Cardiac fibroblast (primary cell): ENCODE data around the gene UTP25.

Experiments used
- DNase-seq, 2 donors: peaks; one replicate each; pipeline versions ENCODE4 v3.0.0 to v3.0.0-alpha.2; 2010; ENCODE audit warnings: low read depth in 2 of 2
- H3K4me3 ChIP-seq, 2 donors: replicated peaks in 1 of 2; 1 replicate in 1 of 2; 2 replicates in 1 of 2; pipeline ENCODE4 v1.5.1; 2011; ENCODE audit warnings: low read depth in 2 of 2, low read length in 2 of 2, mild to moderate bottlenecking in 2 of 2, moderate library complexity in 1 of 2
- CTCF ChIP-seq: IDR thresholded peaks from one replicate; pipeline ENCODE4 v1.5.1; 2011; ENCODE audit warnings: low read depth, mild to moderate bottlenecking, low read length, inconsistent platforms

UTP25 gene

GRCh38 chr1:209815490-209815889, 12.3 kb upstream of the UTP25 start:
- H3K4me3 ChIP-seq: no peak overlapping the region
- no peak for TF ChIP-seq CTCF
- DNase-seq: no peak

DNA sequence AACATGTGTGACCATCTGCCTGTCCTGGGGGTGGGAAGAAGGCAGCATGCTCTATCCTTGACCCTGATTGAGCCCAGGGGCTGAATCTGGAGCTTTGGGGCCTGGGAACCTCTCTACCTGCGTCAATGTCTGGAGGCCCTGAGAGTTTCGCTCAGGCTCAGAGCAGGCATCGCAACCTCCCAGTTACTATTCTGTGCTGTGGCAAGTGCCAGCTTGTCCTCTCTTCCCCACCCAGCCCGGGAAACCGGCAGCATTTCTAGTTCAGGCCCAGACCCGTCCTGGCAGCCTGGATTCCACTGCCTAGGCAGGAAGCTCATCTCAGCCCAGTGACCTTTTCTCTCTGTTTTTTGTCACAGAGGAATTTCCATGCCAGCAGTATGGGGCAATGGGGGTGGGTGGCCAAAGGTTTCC, 11.8 kb upstream of the UTP25 start:
- no peak for TF ChIP-seq CTCF
- no peak overlapping the region for H3K4me3 ChIP-seq
- no peak for DNase-seq

GRCh38 chr1:209816923-209817322, 10.8 kb upstream of the UTP25 start:
- no peak for DNase-seq
- TF ChIP-seq CTCF: no peak
- H3K4me3 ChIP-seq: no peak overlapping the region

DNA sequence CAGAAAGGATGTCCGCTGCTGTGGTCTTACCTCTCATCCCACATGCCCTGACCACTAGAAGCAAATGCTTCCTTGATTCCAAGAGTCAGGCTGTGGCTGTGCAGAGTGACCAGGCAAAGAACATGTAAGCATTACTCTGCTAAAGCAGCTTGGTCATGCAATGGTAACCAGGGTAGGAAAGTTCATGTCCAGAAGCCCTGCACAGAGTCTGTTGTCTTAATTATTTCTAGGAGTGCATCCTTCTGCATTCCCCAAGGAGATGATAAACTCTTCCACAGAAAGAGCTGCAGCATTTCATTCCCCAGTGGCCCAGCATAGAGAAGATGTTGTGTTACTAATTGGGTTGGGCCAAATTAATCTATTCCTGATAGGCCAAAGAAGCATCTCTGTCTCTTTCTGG, 10.1 kb upstream of the UTP25 start:
- H3K4me3 ChIP-seq: no peak overlapping the region
- no peak for DNase-seq
- TF ChIP-seq CTCF: no peak

- no peak for TF ChIP-seq CTCF
- H3K4me3 ChIP-seq: no peak overlapping the region
Observed at GRCh38 chr1:209819058-209819457, 8.7 kb upstream of the UTP25 start.

DNA sequence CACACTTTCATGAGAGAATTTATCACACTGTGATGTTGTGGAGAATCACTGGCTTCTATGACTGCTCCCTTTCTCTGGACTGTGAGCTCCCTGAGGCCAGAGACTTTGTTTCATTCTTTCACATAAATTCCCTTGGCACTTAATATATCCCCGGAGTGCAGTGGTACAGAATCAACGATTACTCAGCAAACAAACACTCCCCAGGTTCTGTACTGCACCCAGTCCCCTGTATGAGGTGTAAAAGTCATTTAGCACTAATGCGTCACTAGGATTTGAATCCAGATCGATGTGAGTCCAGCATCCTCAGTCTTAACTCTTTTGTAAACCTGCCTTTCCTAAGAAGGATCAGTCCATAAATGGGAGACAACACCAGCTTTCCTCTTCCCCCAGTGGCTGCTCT, 6.8 kb upstream of the UTP25 start:
- no peak for TF ChIP-seq CTCF
- DNase-seq: no peak
- no peak overlapping the region for H3K4me3 ChIP-seq

More at GRCh38 chr1:209819058-209819457, 8.7 kb upstream of the UTP25 start:
- no peak for DNase-seq

GRCh38 chr1:209822706-209823105, 5.1 kb upstream of the UTP25 start:
- no peak for DNase-seq
- no peak overlapping the region for H3K4me3 ChIP-seq
- TF ChIP-seq CTCF: no peak
